Left hindlimb (tissue), 1 donor: ENCODE results near the gene B3GNT3.
A peak's percentile ranks its signal among the peaks of the same experiment; 100 is the strongest.

Experiments
- DNase-seq: peaks from one replicate; pipeline ENCODE4 v3.0.0-alpha.2; 2018

Gene B3GNT3, protein sequence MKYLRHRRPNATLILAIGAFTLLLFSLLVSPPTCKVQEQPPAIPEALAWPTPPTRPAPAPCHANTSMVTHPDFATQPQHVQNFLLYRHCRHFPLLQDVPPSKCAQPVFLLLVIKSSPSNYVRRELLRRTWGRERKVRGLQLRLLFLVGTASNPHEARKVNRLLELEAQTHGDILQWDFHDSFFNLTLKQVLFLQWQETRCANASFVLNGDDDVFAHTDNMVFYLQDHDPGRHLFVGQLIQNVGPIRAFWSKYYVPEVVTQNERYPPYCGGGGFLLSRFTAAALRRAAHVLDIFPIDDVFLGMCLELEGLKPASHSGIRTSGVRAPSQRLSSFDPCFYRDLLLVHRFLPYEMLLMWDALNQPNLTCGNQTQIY

DNA sequence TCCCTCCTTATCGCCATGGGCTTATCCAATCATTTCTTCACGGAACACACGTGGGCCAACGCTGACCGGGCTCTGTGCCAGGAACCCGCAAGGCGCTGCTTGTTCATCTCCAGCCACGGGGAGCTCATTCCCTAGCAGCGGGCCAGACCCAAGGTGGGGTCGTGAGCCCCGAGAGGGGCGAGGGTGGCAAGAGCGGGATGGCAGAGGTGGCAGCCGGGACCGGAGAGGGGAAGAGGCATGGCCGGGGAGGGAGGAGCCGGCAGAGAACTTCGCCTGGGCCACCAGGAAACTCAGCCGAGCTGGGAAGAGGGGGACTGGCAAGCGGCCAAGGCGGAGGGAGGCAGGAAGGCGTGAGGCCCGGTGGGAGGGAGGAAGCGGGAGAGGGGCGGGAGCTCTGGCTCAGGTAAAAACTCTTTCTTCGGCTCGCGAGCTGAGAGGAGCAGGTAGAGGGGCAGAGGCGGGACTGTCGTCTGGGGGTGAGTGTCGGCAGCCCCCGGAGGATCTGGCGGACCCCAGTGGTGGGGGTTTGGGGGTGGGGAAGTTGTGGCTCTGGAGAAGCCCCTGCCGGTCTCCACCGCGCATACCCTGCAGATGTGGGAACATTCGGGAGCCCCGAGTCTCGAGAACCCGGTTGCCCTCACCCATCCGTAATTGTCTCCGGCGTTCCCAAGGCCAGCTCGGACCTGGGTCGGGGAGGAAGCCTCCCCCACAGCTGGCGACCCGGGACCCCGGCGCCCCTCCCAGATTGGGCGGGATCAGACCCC is at the start of gene B3GNT3:
Gene B3GNT3 (plus strand): TSS at position 408 of the 764 bp plus-strand sequence. CDS start 12,670 bp downstream, outside the sequence.
- no peak for DNase-seq

DNA sequence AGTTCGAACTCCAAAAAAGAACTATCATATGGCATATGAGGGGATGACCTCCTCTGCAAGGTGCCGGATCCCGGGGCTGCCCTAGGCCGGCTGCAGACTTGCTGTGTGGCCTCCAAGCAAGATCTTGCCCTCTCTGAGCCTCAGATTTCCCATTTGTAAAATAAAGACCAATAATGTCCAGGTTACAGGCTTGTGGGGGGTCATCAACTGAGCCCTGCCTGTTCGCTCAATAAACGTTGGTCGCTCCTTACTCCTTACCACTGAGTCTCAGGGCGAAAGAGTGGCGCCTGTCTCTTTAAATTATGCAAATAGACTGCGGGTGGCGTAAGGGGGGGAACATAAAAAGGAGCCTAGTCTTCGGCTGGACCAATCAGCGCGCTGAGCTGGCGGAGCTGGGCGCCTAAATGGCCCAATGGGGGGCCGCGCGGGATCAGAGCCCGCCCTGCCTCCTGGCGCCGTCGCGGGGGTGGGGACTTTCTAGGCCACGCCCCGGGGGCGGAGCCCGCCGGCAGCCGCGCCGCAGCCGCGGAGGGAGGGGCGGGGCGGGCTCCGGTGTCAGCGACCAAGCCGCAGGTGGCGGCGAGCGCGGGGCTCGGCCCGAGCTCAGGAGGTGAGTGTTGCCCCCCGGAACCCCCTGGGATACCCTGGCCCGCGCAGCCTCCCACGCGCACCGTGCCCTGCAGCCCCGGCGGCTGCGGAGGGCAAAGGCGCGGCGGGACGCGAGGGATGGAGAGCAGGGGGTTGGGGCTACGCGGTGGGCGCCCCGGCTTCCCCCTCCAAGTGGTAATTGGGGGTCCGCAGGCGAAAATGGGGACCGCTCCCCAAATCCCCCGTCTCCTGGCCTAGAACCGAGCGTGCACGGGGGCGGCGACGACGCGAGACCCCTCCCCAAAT is 47.5 kb upstream of the B3GNT3 start:
- DNase-seq, result peak; percentile 90

DNA sequence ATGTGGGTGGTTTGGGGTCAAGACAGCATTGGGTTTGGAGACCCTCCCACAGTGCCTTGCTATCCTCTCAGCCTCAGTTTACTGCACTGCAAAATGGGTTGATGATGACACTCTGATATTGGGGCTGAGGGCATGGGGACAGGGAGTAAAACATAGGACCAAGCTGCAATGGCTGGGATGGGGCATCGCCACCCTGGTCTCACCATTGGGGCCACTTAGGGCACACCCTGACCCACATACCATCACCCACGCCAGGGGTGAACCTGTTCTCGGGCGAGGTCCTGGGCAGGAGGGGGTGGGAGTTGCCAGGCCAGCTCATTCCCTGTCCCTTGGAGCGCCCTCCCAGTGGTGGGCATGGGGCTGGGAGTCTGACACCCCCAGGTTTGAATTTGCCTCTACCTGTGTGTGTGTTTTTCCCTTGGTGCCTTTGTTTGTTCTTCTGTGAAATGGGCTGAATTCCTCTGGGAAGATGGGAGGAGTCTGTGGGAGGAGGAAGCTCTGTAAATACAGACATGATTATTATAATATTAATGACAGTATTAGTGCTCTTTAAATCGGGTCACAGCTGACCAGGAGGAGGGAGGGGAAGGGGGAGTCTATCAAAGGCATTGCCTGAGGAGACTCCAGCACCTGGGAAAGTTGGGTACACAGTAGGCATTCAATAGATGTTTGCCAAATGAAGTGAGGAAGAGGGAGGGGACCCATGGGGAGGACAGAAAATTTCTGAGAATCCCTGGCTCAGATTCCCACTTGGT is 45.9 kb upstream of the B3GNT3 start:
- DNase-seq, result no peak

DNA sequence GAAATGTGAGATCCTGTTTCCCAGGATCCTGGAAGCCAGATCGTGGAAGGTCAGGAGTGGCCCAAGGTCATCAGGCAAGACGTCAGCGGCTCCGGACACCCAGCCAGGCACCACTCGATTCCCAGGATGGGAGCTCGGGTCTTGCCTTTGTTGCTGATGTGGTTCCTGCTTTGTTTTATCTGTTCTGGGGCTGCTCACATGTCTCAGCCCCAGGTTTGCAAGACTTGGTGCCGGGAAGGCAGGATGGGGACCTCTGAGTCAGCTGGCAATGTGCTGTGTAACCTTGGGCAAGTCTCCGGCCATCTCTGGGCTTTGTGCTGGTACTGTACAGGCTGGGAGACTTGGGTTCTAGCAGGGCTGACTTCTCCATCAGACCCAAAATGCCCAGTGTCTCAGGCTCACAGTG is 45.0 kb upstream of the B3GNT3 start:
- no peak for DNase-seq

DNA sequence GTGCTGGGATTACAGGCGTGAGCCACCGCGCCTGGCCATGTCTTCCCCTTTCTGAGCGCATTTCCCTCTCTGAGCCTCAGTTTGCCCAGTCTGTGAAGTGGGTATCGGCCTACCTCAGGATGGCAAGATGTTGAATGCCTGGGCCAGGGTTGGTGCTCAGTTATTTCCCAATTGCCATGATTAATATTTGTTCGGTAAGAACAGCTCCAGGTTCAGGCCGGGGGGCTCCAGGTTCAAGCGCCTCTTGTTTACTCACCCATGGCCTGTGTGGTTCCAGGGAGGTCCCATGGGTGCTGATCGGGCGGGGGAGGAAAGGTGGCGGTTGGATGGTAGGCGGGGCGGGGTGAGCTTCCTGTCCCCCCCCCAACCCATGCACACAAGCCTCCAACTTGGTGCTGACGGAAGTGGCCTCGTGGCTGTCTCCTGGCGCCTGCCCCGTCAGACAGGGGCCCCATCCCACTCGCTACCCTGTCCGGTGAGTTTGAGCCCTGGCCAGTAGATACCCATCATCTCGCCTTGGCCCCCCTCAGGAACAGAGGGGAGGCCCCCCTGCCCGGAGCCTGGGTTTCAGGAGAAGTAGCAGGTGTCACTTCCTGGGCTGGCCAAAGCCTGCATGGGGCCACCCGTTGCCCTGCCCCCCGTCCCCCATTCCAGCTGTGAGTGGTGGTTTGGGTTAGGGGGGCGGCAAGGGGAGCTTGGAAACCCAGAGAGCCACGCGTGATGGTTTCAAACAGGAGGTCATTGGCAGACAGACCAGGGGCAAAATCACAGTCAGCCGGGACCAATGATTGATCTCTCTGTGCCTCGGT is 43.6 kb upstream of the B3GNT3 start, which contains the start of gene FCHO1:
Gene FCHO1 (plus strand): TSS at position 375 of the 809 bp plus-strand sequence. CDS start 3,688 bp downstream, outside the sequence.
- no peak for DNase-seq

DNA sequence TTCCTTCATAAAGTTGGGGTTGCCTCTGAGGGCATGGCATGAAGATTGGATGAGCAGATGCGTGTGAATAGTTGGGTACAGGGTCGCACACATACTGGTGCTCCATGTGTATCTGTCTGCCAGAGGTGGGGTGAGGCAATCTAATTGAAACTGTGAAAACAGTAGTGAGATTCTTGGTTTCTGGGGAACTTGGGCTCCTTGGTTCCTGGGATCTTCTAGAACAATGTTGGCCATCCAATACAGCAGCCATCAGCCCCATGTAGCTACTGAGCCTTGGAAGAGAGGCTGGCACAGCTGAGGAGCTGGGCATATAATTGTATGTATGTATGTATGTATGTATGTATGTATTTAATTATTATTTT is 43.0 kb upstream of the B3GNT3 start:
- no peak for DNase-seq

DNA sequence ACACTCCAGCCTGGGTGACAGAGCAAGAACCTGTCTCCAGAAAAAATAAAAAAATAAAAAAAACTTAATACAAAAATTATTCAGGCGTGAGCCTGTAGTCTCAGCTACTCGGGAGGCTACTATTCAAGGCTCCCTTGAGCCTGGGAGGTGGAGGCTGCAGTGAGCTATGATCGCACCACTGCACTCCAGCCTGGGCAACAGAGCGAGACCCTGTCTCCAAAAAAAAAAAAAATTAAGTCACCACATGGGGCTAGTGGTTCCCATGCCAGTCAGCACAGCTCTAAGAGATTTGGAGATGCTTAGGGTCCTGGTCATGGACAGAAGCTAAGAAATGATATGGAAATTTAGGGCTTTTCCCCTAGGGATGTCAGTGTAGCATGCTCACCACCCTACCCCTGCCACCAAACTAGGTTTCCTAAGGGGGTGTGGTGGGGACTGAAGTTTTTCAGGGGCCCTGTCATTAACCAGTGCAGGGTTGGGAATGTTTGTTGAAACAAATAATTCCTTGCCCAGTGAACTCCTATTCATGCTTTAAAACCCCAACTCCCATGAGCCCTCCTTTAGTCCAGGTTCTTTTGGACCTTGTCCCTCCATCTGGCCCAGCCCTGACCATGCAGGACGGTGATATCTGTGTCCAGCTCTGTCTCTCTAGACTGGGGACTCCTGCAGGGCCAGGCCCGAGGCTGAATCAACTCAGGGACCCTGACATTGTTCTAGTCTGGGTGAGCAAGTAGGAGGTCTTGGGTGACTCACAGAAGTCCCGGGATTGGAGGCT is 41.9 kb upstream of the B3GNT3 start:
- no peak for DNase-seq

DNA sequence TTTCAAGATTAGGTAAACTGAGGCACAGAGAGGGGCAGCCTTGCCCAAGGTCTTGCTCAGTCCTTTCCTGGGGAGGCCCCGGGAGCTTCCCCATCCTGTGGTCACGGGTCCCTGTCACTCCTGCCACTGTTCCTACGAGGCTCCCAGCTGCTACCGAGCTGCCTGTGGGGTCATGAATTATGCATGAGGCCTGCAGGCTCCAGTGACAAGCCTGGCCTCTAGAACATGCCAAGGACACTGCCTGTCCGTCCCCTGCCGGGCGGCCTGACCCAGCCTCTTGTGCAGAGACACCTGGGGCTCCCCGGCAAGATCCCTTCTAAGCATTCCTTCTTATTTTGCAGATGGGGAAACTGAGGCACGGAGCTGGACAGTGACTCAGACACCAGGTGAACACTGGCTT is 41.0 kb upstream of the B3GNT3 start:
- DNase-seq, result no peak

DNA sequence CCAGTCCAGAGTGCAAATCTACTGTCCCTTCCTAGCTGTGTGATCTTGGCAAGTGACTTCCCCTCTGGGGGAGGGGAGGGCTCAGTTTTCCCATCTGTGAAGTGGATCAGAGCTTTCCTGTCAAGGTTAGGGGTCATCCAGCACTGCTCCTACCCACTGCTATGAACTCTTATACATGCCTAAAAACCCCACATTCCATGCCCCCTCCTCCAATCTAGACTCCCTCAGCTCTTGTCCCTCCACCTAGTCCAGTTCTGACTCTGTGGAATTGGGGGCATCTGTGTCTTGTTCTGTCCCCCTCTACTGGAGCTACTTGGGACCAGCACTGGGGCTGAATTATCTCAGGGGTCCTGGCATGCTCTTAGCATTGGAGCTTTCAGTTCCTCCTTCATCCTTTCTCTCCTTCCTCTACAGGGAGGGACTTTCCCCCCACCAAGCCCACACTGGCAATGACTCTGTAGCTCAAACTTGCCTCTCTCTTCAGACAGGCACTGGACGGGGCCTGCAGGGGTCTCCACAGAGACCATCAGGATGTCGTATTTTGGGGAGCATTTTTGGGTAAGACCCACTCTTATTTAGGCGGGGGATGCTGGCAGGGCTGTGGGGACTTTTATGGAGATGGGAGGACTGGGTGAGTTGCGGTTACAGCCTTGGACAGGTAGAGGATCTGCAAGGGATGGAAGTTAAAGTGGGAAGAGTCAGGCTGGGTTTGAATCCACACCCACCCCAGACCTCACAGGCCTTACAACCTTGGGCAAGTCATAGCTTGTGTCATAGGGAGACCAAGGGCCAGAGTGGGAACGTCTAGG is 40.1 kb upstream of the B3GNT3 start:
- DNase-seq, result no peak

DNA sequence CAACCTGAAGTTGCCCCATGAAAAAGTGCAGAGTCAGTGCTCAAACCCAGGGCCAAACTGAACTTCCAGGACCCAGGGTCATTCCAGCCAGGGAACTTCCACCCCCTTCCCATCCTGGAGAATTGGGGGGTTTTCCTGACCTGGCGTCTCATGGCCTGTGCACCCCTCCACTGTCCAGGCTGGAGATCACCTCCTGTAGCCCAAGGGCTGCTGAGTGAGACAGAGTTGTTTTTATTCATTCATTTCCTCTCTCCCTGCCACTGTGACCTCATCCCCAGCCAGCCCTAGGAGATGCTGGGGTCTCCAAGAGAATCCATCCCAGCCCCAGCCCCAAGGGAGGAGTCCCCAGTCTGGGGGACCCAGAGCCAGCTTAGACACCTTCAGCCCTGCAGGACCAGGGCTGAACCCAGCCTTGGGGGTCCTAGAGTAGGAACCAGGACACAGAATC is 39.5 kb upstream of the B3GNT3 start:
- no peak for DNase-seq

DNA sequence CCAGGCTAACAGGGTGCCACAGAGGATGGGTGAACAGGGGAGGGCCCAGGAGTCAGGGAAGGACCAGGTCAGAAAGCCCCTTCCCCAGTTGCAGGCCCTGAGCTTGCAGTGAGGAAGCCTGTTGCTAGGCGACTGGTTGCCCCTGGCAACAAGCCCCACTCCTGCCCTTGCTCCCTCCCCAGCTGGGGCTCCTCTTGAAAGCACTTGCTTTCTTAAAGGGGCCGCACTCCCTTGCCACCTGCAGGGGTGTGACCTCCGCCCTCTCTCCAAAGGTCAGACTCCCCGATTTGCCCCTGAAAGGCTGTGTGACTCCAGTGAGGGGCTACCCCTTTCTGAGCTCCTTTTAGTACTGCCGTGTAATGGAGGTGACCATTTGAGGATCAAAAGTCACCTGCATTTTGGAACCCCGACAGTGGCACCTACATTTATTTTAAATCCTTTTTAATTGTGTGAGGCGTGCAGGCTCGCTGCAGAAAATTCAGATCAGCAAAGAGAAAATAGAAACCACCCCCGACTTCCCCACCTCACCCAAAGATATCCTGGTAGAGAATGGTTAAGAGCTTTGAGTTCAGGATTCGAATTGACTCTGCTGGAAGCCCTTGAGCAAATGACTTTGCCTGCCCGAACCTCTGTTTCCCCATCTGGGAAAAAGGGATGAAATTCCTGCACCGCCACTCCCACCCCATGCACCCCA is 38.8 kb upstream of the B3GNT3 start:
- no peak for DNase-seq

DNA sequence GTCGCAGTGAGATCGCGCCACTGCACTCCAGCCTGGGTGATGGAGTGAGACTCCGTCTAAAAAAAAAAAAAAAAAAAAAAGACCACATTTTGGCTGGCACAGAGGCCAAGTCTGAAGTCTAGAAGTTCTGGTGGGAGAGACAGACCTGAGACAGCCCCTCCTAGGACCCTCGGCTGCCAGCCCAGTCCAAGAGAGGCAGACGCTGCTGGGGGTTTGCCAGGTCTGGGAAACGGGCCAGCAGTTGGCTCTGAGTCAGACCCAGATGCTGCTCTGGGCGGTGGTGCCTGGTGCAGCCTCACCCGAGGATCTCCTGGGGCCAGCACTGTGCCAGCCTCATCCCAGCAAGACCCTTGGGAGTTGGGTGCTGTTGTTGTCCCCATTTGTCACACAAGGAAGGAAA is 37.8 kb upstream of the B3GNT3 start:
- peak; percentile 71 for DNase-seq

DNA sequence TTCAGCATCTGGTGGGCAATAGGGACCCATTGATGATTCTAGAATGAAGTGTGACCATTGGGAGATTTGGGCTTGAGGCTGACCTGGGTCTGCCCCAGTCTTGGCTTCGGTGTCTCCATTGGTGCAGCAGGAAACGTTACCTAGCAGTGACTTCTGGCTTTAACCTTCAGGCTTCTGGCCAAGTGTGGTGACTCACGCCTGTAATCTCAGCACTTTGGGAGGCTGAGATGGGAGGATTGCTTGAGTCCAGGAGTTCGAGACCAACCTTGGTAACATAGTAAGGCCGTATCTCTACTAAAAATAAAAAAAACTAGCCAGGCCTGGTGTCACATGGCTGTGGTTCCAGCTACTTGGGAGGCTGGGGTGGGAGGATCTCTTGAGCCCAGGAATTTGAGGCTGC is 36.4 kb upstream of the B3GNT3 start:
- DNase-seq, result no peak

DNA sequence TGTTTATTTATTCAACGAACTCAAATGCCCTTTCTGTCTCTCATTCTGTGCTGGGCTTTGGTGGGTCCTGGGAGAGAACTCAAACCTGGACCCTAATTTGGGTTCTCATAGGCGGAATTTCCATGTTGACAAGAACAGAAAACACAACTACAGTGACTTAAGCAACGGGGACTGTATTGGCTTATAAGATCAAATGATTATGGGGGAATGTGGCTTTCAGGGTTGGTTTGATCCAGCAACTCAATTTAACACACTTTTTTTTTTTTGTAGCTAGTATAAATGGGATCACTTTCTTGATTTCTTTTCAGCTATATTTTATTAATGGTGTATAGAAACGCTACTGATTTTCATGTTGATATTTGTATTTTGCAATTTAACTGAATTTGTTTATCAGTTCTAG is 33.8 kb upstream of the B3GNT3 start:
- no peak for DNase-seq

DNA sequence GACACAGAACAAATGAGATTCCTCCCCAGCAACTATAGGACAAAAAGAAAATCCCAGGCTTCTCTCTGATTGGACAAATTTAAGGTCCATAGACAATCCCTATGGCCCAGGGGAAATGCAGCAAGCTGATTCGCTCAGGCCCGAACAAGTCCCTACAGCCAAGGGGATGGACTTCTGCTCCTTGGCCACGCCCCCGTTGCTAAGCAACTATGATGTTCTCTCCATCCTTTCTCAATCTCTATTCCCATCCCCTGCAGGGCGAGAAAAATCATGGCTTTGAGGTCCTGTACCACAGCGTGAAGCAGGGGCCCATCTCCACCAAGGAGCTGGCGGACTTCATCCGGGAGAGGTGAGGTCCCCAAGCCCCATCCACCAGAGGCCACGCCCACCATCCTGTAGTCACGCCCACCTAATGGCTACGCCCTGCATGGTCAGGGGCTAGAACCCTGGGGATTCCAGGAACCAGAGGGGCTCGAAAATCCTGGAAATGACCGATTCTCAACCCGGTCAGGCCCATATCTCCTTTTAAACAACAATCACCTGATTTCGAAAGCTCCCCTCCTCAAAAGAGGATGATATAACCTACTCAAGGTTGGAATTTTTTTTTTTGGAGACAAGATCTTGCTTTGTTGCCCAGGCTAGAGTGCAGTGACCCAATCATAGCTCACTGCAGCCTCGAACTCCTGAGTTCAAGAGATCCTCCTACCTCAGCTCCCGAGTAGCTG is 32.3 kb upstream of the B3GNT3 start:
- DNase-seq, result no peak

DNA sequence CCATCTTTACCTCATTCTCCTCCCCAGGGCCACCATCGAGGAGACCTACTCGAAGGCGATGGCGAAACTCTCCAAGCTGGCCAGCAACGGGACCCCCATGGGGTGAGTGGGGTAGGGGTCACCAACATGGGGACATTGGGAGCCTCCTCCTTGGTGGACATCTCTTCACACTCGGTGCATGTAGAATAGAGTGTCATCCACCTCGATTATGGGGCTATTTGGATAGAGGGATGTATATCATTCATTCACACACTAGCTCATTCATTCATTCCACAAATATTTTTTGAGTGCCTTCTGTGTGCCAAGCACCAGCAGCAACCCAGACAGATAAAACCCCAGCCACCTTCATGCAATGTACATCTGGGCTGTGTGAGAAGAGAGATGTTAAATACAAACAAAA is 30.6 kb upstream of the B3GNT3 start:
- no peak for DNase-seq

DNA sequence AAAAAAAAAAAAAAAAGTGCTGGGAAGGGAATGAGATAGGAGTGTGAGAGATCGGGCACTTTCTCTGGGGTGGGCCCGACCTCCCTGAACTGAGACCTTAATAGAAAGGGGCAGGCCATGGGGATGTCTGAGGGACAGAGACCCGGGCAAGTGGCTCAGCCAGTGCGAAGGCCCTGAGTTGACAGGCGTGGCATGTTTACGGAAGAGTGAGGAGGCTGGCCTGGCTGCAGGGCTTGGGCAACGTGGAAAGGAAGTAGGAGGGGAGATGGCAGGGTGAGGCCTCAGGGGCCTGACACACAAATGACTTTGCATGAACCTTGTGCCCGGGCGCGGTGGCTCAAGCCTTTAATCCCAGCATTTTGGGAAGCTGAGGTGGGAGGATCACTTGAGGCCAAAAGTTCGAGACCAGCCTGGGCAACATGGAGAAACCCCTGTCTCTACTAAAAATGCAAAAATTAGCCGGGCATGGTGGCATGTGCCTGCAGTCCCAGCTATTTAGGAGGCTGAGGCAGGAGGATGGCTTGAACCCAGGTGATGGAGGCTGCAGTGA is 29.8 kb upstream of the B3GNT3 start:
- no peak for DNase-seq

DNA sequence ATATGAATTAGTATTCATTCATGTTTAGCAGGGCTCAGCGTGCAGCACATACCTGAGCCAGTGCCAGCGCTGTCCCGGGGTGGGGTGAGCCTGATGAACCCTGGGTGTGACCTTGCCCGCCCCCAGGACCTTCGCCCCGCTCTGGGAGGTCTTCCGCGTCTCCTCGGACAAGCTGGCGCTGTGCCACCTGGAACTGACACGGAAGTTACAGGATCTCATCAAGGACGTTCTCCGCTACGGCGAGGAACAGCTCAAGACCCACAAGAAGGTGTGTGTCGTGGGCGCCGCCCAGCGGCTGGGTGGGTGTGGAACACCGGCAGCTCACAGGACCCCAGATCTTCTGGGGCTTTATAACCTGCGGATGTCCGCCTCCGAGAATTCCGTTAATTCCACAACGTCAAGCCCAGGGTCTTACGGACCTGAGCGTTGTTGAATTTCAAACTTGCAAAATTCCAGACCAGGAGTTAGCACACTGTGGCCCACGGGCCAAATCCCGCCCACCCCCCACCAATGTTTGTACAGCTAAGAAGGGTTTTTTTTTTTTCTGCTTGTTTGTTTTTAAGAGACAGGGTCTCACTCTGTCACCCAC is 28.3 kb upstream of the B3GNT3 start:
- peak; percentile 68 for DNase-seq
